Activated CD8-positive, alpha-beta memory T cell treated with anti-CD3 and anti-CD28 coated beads, Interleukin-2, amount 10 ng/mL, durations not matched to agents 7 days and 5 days (primary cell): ENCODE measurements around the gene F2. TPM values are rescaled to one million over a fixed set of nuclear protein-coding genes. Genes with fewer than 3 reads are reported as not detected.
"Not testable (repeated sequence)": the region's sequence is repeated elsewhere in the genome, so short reads cannot be mapped to it uniquely, and the experiment has no call there.

Experiments used
- ATAC-seq: fragments of 150-1000 bp; cut with Tn5 transposase; one replicate; pipeline ENCODE4 v1.10.0; 2021; ENCODE audit warnings: moderate library complexity
- CTCF ChIA-PET: fragments of 350-600 bp; sonication (Branson Sonifier 250); formaldehyde crosslinking; loops from one replicate; lab custom pipeline; 2021; ENCODE audit warnings: antibody characterized with exemption; lab: Charles Lee
- DNase-seq: peaks from one replicate; pipeline ENCODE4 v3.0.0-alpha.2; 2020
- H3K27ac Mint-ChIP-seq: one replicate; pipeline ENCODE4 v1.8.0; 2021; ENCODE audit warnings: mild to moderate bottlenecking, mixed read lengths
- H3K27me3 Mint-ChIP-seq: one replicate; pipeline ENCODE4 v1.8.0; 2021; ENCODE audit warnings: mixed read lengths
- H3K36me3 Mint-ChIP-seq: one replicate; pipeline ENCODE4 v1.8.0; 2021; ENCODE audit warnings: mild to moderate bottlenecking, mixed read lengths
- H3K4me1 Mint-ChIP-seq: one replicate; pipeline ENCODE4 v1.8.0; 2021; ENCODE audit warnings: mixed read lengths
- H3K4me3 Mint-ChIP-seq: one replicate; pipeline ENCODE4 v1.8.0; 2021; ENCODE audit warnings: mild to moderate bottlenecking, moderate library complexity, mixed read lengths
- H3K9me3 Mint-ChIP-seq: one replicate; pipeline ENCODE4 v1.8.0; 2022; ENCODE audit warnings: low read depth, mixed read lengths
- total RNA-seq, 2 experiments: library from RNA; stranded (reverse); gene quantifications; one replicate each; pipeline ENCODE4 v1.2.3, GENCODE V29; 2021

The F2 gene
- total RNA-seq, 2 experiments from 2014 or later = not detected

- no peaks in the 10 kb centered on the region for H3K27me3 Mint-ChIP-seq
- H3K4me1 Mint-ChIP-seq = peaks cover 3% of the 10 kb centered on the region
- no peak for DNase-seq
- H3K4me3 Mint-ChIP-seq = no peak overlapping the region
- CTCF ChIA-PET = no interaction called here
- H3K36me3 Mint-ChIP-seq = peaks cover 9% of the 10 kb centered on the region
- no peaks in the 10 kb centered on the region for H3K9me3 Mint-ChIP-seq
- no peak overlapping the region for H3K27ac Mint-ChIP-seq
- ATAC-seq = no peak
Observed at GRCh38 chr11:46711303-46711702, 7.7 kb upstream of the F2 start.

DNA sequence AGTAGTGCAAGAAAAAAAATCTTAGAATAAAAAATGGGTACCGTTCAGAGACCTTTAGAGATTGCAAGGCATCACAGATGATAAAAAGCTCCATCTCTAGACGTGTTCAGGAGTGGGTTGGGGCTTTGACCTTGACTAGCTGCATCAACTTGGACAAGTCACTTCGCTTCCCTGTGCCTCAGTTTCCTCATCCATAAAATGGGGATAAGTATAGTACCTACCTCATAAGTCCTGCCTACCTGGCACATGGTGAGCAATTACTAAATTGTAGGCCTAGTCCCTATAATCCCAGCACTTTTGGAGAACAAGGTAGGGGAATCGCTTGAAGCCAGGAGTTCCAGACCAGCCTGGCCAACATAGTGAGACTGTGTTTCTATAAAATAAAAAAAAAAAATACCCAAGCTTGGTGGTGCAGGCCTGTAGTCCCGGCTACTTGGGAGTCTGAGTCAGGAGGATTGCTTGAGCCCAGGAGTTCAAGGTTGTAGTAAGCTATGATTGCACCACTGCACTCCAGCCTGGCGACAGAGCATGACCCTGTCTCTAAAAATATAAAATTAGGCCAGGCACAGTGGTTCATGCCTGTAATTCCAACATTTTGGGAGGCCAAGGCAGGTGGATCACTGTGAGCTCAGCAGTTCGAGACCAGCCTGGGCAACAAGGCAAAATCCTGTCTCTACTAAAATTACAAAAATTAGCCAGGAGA is 6.0 kb upstream of the F2 start:
- H3K4me3 Mint-ChIP-seq = no peak overlapping the region
- no peaks in the 10 kb centered on the region for H3K36me3 Mint-ChIP-seq
- H3K4me1 Mint-ChIP-seq = no peaks in the 10 kb centered on the region
- no peak overlapping the region for H3K27ac Mint-ChIP-seq
- ATAC-seq (no peak), DNase-seq (no peak)
- no peaks in the 10 kb centered on the region for H3K27me3 Mint-ChIP-seq
- no peaks in the 10 kb centered on the region for H3K9me3 Mint-ChIP-seq
- CTCF ChIA-PET = no interaction called here

DNA sequence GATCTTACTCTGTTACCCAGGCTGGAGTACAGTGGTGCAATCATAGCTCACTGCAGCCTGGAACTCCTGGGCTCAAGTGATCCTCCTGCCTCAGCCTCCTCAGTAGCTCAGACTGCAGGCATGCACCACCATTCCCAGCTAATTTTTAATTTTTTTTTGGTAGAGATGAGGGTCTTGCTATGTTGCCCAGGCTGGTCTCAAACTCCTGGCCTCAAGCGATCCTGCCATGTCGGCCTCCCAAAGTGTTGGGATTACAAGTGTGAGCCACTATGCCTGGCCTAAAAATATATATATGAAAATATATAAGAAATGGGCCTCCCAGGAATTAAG is 1.2 kb upstream of the F2 start:
- H3K9me3 Mint-ChIP-seq, H3K36me3 Mint-ChIP-seq: not testable (repeated sequence)

GRCh38 chr11:46718155-46719019 is 626 bp upstream of the F2 start:
- H3K4me1 Mint-ChIP-seq = peaks cover 5% of the 10 kb centered on the region
- no peak for DNase-seq
- H3K9me3 Mint-ChIP-seq = no peaks in the 10 kb centered on the region
- no peak overlapping the region for H3K27ac Mint-ChIP-seq
- no peaks in the 10 kb centered on the region for H3K36me3 Mint-ChIP-seq
- no peak overlapping the region for H3K4me3 Mint-ChIP-seq
- H3K27me3 Mint-ChIP-seq = no peaks in the 10 kb centered on the region
- CTCF ChIA-PET = no interaction called here
- ATAC-seq = peak; percentile 60

More for the DNA sequence above, 1.2 kb upstream of the F2 start:
- H3K27me3 Mint-ChIP-seq, CTCF ChIA-PET, H3K4me3 Mint-ChIP-seq, H3K4me1 Mint-ChIP-seq, H3K27ac Mint-ChIP-seq, DNase-seq, ATAC-seq: not testable (repeated sequence)

DNA sequence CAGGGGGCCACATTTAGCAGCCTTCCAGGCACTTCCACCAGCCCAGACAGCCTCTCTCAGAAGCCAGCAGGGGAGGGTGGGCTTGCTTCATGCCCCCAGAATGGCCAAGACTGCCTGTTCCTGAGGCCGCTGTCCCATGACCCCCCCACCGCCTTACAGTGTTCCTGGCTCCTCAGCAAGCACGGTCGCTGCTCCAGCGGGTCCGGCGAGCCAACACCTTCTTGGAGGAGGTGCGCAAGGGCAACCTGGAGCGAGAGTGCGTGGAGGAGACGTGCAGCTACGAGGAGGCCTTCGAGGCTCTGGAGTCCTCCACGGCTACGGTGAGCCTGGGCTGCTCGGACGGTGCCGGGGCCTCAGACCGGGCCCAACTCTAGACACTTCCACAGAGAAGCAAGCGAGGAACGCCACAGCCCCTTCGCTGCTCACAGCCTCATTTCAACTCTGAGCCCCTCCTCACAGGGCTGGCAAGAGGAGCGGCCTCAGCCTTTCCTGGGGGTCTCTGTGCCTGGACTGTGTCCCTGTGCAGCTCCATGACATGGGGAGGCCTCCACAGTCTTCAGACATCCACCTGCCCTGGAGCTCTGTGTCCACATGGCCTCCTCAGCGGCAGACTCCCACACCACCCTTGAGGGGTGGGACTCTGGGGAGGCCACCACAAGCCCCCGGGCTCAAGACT is 668 bp downstream of the F2 start:
- no peak for DNase-seq
- ATAC-seq = no peak
- Mint-ChIP-seq H3K4me3 (no peak overlapping the region), H3K4me1 (peaks cover 5% of the 10 kb centered on the region), H3K9me3 (no peaks in the 10 kb centered on the region), H3K36me3 (no peaks in the 10 kb centered on the region), H3K27ac (no peak overlapping the region), H3K27me3 (no peaks in the 10 kb centered on the region)
- CTCF ChIA-PET = no interaction called here

GRCh38 chr11:46721286-46721685 is 2.3 kb downstream of the F2 start:
- Mint-ChIP-seq H3K27ac (no peak overlapping the region), H3K27me3 (no peaks in the 10 kb centered on the region), H3K9me3 (no peaks in the 10 kb centered on the region), H3K36me3 (no peaks in the 10 kb centered on the region), H3K4me3 (no peak overlapping the region), H3K4me1 (peaks cover 5% of the 10 kb centered on the region)
- CTCF ChIA-PET = no interaction called here
- ATAC-seq (no peak), DNase-seq (no peak)

DNA sequence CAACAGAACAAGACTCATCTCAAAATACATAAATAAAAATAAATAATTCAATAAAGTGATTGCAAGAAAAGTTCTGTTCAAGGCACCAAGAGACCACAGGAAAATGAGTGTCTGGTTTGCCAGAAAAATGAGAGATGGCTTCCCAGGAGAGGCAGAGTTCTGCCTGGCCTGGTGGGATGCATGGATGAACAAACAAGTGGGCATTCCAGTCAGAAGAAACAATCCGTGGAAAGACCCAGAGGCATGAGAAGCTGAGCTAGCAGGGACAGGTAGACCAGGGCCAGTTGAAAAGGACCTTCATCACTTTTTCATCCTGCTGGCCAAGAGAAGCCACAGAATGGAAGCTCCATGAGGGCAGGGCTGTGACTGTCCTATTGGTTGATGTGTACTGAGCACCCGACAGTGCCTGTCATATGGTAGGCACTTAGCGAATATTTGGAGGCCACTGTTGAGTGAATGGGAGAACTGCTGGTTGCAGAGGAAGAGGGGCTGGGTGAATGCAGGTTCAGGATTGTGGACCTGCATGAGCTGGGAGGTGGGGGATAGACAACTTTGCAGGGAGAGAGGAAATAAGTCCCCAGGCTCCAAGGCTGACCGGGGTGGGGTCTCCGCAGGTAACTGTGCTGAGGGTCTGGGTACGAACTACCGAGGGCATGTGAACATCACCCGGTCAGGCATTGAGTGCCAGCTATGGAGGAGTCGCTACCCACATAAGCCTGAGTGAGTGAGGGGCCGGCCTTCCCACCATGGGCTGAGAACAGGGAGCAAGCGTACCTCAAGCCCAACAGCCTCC is 3.7 kb downstream of the F2 start:
- ATAC-seq (no peak), DNase-seq (no peak)
- Mint-ChIP-seq H3K27me3 (no peaks in the 10 kb centered on the region), H3K36me3 (no peaks in the 10 kb centered on the region), H3K27ac (no peak overlapping the region), H3K9me3 (no peaks in the 10 kb centered on the region), H3K4me1 (peaks cover 5% of the 10 kb centered on the region), H3K4me3 (no peak overlapping the region)
- CTCF ChIA-PET = no interaction called here

DNA sequence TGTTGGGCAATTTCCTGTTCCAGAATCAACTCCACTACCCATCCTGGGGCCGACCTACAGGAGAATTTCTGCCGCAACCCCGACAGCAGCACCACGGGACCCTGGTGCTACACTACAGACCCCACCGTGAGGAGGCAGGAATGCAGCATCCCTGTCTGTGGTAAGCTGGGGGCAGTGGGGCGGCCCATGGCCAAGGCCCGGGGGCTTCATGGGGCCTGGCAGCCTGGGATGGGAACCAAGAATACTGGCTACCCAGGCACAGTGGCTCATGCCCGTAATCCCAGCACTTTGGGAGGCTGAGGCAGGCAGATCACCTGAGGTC is 4.3 kb downstream of the F2 start:
- CTCF ChIA-PET = no interaction called here
- Mint-ChIP-seq H3K36me3 (no peaks in the 10 kb centered on the region), H3K4me3 (no peak overlapping the region), H3K9me3 (no peaks in the 10 kb centered on the region), H3K27me3 (no peaks in the 10 kb centered on the region), H3K27ac (no peak overlapping the region), H3K4me1 (peaks cover 3% of the 10 kb centered on the region)
- DNase-seq = no peak
- no peak for ATAC-seq

DNA sequence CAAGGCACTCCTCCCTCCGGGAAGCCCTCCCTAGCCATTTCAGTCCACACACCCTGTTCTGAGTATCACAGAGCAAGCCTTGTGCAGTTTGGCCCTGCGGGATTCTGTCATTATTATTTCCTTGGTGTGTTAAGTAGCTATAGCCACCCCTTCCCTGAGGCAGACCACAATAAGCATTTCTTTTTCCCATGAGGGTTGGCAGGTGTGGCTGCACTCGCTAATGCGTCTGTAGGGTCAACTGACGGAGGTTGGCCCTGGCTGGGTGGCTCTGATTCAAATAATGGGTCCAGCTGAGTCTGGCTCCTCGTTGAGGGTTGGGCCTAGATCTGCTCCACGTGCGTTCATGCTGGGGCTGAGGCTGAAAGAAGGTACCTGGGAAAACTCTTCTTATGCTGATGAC is 5.1 kb downstream of the F2 start:
- ATAC-seq (no peak), DNase-seq (no peak)
- Mint-ChIP-seq H3K4me1 (no peaks in the 10 kb centered on the region), H3K27me3 (no peaks in the 10 kb centered on the region), H3K4me3 (no peak overlapping the region), H3K27ac (no peak overlapping the region), H3K36me3 (no peaks in the 10 kb centered on the region), H3K9me3 (no peaks in the 10 kb centered on the region)
- CTCF ChIA-PET = no interaction called here

DNA sequence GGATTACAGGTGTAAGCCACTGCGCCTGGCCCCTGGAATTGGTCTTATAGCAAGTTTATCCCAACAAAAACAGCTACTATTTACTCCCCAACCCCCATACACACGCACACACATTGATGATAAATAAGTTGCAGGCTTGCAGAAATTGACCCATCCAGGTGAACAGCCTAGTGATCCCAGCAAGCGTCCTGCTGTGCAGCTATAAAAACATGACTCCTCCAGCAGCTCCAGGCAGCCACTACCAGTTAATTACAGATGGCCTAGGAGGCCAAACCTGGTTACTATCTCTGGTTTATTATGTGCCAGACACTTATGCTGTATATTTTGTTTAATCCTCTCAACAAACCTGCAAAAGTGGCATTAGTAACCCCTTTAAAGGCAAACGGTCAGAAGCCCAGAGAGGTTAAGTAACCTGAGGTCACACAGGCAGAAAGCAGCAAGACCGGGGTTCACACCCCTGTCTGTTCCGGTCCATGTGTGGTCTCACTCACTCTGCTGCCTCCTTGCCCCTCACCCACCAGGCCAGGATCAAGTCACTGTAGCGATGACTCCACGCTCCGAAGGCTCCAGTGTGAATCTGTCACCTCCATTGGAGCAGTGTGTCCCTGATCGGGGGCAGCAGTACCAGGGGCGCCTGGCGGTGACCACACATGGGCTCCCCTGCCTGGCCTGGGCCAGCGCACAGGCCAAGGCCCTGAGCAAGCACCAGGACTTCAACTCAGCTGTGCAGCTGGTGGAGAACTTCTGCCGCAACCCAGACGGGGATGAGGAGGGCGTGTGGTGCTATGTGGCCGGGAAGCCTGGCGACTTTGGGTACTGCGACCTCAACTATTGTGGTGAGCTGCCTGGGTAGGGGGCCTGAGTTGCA is 6.6 kb downstream of the F2 start:
- Mint-ChIP-seq H3K4me1 (no peaks in the 10 kb centered on the region), H3K9me3 (no peaks in the 10 kb centered on the region), H3K27me3 (no peaks in the 10 kb centered on the region), H3K36me3 (no peaks in the 10 kb centered on the region), H3K27ac (no peak overlapping the region), H3K4me3 (no peak overlapping the region)
- no peak for DNase-seq
- ATAC-seq = no peak
- CTCF ChIA-PET = interaction anchor here (0.7 kb wide), 1 partner anchor 488 kb away, joined by 5 read pairs; no protein-coding TSS in a partner anchor

DNA sequence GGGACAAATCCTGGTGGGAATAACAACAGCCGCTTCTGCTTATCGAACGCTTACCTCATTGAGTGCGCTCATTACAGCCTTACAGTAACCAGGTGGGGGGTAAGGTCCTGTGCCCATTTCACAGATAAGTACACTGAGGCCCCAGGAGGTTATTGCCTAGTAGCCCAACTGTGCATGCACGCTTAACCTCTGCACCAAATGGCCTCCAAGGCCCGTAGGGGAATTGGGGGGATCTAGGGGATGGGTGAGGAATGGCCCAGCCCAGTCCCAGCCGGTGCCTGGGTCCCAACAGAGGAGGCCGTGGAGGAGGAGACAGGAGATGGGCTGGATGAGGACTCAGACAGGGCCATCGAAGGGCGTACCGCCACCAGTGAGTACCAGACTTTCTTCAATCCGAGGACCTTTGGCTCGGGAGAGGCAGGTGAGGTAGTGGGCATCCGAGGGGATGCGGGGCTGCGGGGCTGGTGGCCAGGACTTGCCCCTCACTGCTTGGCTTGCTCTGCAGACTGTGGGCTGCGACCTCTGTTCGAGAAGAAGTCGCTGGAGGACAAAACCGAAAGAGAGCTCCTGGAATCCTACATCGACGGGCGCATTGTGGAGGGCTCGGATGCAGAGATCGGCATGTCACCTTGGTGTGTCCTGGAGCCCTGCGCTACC is 7.3 kb downstream of the F2 start:
- Mint-ChIP-seq H3K4me3 (no peak overlapping the region), H3K36me3 (no peaks in the 10 kb centered on the region), H3K27me3 (no peaks in the 10 kb centered on the region), H3K4me1 (no peaks in the 10 kb centered on the region), H3K27ac (no peak overlapping the region), H3K9me3 (no peaks in the 10 kb centered on the region)
- ATAC-seq (no peak), DNase-seq (no peak)
- CTCF ChIA-PET = interaction anchor here (0.7 kb wide), 1 partner anchor 487 kb away, joined by 5 read pairs; no protein-coding TSS in a partner anchor

DNA sequence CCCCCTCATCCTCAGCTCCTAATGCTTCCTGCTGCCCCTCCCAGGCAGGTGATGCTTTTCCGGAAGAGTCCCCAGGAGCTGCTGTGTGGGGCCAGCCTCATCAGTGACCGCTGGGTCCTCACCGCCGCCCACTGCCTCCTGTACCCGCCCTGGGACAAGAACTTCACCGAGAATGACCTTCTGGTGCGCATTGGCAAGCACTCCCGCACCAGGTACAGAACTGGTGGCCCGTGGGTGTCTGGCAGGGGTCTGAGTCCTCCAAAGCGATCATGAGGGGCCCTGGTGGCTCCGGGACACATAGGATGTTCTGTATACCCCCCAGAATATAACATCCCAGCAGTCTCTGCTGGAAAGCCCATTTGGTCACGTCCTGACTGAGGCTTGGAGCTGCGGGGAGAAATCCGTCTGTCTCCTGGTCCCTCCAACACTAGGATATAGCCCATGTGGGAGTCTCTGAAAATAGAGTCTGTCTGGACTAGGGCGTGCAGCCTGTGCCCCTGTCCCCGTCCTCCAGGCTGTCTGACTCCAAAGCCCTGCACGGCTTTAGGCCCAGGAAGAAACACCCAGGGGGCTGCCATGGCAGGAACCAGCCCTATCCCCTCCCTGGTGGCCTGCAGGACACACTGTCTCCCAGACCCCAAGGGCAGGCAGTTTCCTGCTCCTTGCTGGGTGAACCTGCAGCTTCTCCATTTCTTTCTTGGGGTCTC is 9.1 kb downstream of the F2 start:
- CTCF ChIA-PET = no interaction called here
- DNase-seq (no peak), ATAC-seq (no peak)
- H3K4me1 Mint-ChIP-seq = no peaks in the 10 kb centered on the region
- H3K27me3 Mint-ChIP-seq = no peaks in the 10 kb centered on the region
- no peak overlapping the region for H3K4me3 Mint-ChIP-seq
- no peaks in the 10 kb centered on the region for H3K9me3 Mint-ChIP-seq
- no peak overlapping the region for H3K27ac Mint-ChIP-seq
- no peaks in the 10 kb centered on the region for H3K36me3 Mint-ChIP-seq
